A172 (cell line): ENCODE data around the gene VAV2. TPM values are rescaled to one million over a fixed set of nuclear protein-coding genes. Genes with fewer than 3 reads are reported as not detected.

Experiments
- DNase-seq: peaks from one replicate; pipeline ENCODE4 v3.0.0-alpha.2; 2015; ENCODE audit warnings: low spot score
- total RNA-seq: library from RNA; depleted of rRNA; stranded (reverse); fragments of >200 nt; shearing (Covaris generic); gene quantifications from 2 replicates; pipeline ENCODE4 v1.2.3, GENCODE V29; 2014

Gene VAV2
- total RNA-seq, 1 experiment from 2014 or later, result 14.4 TPM

- DNase-seq, result no peak
Measured at GRCh38 chr9:133836001-133836758, 155.9 kb downstream of the VAV2 start.

GRCh38 chr9:133835262-133835901 lies 156.7 kb downstream of the VAV2 start:
- no peak for DNase-seq

GRCh38 chr9:133834080-133834976 lies 157.8 kb downstream of the VAV2 start:
- no peak for DNase-seq

DNA sequence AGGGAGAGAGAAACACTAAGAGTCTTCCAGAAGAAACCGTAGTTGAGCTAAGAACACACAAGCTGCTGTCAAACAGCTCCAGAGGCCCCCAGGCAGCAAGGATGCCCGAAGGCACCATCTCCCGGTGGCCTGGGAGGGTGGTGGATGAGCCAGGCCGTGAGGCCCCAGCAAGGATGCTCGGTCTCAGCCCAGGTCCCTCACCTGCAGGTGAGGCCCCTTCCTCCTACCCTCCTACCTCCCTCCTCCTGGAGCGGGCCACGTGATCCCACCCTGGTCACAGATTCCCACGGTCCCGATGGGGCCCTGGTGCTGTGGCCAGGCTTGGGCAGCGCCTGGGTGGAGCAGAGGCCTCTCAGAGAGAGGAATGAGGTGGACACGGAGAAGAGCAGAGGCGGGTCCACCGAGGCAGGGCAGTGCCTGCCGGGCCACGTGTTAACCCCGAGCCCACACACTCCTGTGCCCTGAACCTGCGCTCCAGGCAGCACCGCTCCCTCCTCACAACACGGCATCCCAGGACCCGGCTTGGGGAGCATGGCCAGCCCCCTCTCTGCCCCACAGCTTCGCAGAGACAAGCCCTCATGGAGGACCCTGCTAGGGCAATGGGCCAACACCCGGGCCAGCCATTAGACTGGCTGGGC lies 158.6 kb downstream of the VAV2 start:
- no peak for DNase-seq

DNA sequence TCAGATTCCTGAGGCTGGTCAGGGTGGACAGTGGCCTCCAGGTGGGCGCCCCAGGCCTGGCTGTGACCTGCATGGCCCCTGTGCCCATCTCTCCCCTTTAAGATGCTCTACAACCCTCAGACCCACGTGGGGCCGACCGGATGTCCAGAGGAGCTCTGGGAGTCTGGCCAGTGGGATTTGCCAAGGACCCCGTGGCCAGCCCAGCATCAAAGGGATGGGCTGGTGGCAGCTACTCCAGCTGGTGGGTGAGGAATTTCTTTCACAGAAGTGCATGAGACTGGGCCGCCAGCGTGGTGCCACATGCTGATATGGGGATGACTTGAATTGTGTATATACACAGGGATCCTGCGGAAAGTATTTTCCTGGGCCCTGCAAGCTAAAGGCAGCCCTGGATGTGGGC lies 159.2 kb downstream of the VAV2 start:
- DNase-seq, result no peak

- no peak for DNase-seq
Measured at GRCh38 chr9:133830711-133831110, 161.4 kb downstream of the VAV2 start.

GRCh38 chr9:133830310-133830709 lies 161.8 kb downstream of the VAV2 start:
- peak; percentile 13 for DNase-seq

GRCh38 chr9:133828338-133828997 lies 163.7 kb downstream of the VAV2 start:
- DNase-seq, result no peak

- no peak for DNase-seq
Measured at GRCh38 chr9:133826289-133827085, 165.6 kb downstream of the VAV2 start.

DNA sequence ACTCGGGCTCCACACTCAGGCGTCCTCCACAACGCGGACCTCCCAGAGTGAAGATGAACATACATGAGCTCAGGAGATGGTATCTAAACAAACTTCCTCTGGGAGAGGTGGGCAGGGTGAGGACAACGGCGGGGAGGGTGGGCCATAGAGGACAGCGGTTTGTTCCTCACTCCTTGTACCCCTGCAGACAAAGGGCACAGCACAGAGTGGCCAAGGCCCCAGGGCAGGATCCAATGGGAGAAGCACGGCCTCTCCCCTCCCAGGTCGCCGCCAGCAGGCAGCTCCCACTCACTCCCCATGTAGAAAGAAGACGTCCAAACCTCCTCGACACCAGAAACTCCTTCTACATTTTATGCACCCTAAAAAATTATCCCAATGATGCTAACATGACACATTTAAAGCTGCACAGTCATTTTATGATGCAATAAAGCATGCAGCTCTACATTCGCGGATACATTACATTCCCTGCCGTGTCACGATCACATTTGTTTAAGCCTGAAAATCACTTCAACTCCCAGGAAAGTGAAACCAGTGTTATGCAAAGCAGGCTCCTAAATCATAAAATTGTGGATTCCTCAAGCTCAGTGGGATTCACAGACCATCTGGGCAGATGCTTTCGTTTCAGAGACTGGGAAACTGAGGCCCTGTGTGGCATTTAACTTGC lies 166.4 kb downstream of the VAV2 start:
- DNase-seq, result no peak

GRCh38 chr9:133824802-133825186 lies 167.3 kb downstream of the VAV2 start:
- no peak for DNase-seq

- DNase-seq, result no peak
Measured at GRCh38 chr9:133824106-133824801, 167.9 kb downstream of the VAV2 start.

DNA sequence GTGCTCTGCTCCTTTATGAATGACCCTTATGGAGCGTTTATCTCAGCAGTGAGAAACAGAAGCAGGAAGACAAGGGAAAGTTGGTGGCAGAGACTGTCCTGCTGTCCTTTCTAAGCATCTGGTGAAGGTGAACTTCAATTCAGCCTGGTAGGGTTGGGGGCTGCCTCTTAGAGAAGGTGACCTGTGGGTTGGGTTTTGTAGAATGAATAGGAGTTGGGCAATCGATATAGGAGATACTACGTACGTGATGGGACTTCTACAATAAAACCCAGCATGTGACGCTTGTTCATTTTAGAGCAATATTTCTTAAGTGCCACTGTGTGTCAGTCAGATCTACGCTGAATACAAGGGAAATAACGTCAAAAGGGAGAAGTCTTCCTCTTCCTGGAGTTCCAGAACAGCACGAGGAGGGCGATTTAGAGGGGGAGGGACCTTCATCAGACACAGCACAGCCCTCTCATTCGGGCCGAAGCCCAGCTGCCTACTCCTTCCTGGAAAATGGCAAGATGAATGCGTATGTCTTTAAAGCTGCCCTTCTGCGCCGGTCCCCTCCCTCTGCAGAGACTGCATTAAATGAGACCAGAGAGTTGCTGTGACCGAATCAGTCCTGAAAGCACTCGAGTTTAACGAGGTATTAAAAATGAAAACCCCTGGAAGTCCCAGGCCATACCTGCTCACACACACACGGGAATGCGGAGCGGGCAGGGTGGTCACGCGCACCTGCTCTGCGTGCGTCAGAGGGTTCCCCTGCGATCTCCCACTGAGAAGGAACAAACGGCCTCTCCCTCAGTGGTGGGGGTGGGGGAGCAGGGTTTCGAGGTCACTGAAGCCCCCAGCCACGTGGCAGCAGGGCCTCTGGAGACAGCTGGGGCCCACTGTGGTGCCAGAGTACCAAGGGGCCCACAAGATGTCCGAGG lies 168.7 kb downstream of the VAV2 start:
- DNase-seq, result no peak

- no peak for DNase-seq
Measured at GRCh38 chr9:133822430-133823065, 169.6 kb downstream of the VAV2 start.

GRCh38 chr9:133821601-133822429 lies 170.3 kb downstream of the VAV2 start:
- no peak for DNase-seq

GRCh38 chr9:133819923-133820322 lies 172.2 kb downstream of the VAV2 start:
- DNase-seq, result no peak

DNA sequence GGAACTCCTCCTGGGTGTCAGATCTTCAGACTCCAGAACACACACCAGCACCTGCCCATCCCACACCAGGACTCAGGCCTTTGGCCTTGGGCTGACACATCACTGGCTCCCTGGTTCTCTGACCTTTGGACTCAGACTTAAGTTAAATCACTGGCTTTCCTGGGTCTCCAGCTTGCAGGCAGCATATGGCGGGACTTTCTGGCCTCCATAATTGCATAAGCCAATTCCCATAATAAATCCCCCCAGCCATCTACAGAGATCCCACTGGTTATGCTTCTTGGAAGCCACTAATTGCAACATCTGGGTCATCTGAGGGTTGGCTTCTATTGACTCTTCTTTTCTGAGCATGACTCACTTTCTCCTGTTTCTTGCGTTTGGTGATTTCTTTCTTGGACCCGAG lies 173.7 kb downstream of the VAV2 start:
- no peak for DNase-seq
